C4-2B (cell line): ENCODE results near the gene TBC1D22A.

Experiments
- ZFX ChIP-seq: fragments of 450-650 bp; IDR thresholded peaks from 2 replicates; pipeline ENCODE4 v1.6.1; 2017
- TF ChIP-seq, protein P1 (sequence below): fragments of 450-650 bp; conservative IDR thresholded peaks from 2 replicates; pipeline ENCODE4 v1.5.1; 2017; ENCODE audit warnings: mild to moderate bottlenecking

DNA sequence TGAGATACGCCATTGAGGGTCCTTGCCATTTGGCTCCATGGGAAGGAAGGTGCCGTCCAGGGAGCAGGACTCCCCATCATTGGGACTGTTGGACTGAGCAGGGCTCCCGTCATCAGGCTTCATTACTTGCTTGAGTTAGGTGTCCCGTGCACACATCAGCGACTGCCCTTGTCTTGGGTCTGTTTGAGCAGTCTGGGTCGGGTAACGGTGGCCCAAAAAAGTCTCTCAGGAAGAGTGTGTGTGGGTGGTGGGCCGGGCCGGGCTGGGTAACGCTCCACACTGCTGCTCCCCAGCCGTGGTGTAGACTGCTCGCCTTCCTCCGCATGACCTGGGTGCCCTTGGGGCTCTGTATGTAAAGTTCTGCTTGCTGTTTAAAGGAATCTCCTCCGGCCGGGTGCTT is 293.5 kb downstream of the TBC1D22A start:
- TF ChIP-seq, protein P1, sequence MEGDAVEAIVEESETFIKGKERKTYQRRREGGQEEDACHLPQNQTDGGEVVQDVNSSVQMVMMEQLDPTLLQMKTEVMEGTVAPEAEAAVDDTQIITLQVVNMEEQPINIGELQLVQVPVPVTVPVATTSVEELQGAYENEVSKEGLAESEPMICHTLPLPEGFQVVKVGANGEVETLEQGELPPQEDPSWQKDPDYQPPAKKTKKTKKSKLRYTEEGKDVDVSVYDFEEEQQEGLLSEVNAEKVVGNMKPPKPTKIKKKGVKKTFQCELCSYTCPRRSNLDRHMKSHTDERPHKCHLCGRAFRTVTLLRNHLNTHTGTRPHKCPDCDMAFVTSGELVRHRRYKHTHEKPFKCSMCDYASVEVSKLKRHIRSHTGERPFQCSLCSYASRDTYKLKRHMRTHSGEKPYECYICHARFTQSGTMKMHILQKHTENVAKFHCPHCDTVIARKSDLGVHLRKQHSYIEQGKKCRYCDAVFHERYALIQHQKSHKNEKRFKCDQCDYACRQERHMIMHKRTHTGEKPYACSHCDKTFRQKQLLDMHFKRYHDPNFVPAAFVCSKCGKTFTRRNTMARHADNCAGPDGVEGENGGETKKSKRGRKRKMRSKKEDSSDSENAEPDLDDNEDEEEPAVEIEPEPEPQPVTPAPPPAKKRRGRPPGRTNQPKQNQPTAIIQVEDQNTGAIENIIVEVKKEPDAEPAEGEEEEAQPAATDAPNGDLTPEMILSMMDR: no peak
- no peak for TF ChIP-seq ZFX
